ENCODE data around the gene SCN1A. TPM values are rescaled to one million over a fixed set of nuclear protein-coding genes. Genes with fewer than 3 reads are reported as not detected.

Gene SCN1A
- total RNA-seq, 1 donor from 2014 or later = 1.9 TPM

- Mint-ChIP-seq H3K36me3 (no peaks in the 10 kb centered on the region), H3K9me3 (peaks cover 9% of the 10 kb centered on the region), H3K4me3 (no peak overlapping the region), H3K27me3 (ENCODE audit: low read depth) (peaks cover 2% of the 10 kb centered on the region), H3K4me1 (peaks cover 23% of the 10 kb centered on the region), H3K27ac (no peak overlapping the region)
- no peak for TF ChIP-seq CTCF (IDR thresholded peaks at IDR 0.05; ENCODE audit: unreplicated experiment)
- no peak for DNase-seq (ENCODE audit: low spot score in 2 of 2, unreplicated experiment in 2 of 2)
Observed at GRCh38 chr2:166081852-166082251, 46.0 kb downstream of the SCN1A start.

- Mint-ChIP-seq H3K36me3 (no peaks in the 10 kb centered on the region), H3K4me1 (peaks cover 23% of the 10 kb centered on the region), H3K27ac (no peak overlapping the region), H3K4me3 (no peak overlapping the region), H3K9me3 (peaks cover 10% of the 10 kb centered on the region), H3K27me3 (ENCODE audit: low read depth) (peaks cover 3% of the 10 kb centered on the region)
- no peak for TF ChIP-seq CTCF (IDR thresholded peaks at IDR 0.05; ENCODE audit: unreplicated experiment)
- DNase-seq (ENCODE audit: low spot score in 2 of 2, unreplicated experiment in 2 of 2) = no peak
Observed at GRCh38 chr2:166081131-166081632, 46.6 kb downstream of the SCN1A start.

GRCh38 chr2:166074430-166074829 lies 53.4 kb downstream of the SCN1A start:
- DNase-seq (ENCODE audit: low spot score in 2 of 2, unreplicated experiment in 2 of 2) = no peak
- H3K9me3 Mint-ChIP-seq = peaks cover 10% of the 10 kb centered on the region
- H3K4me3 Mint-ChIP-seq = no peak overlapping the region
- no peak for TF ChIP-seq CTCF (IDR thresholded peaks at IDR 0.05; ENCODE audit: unreplicated experiment)
- no peaks in the 10 kb centered on the region for H3K36me3 Mint-ChIP-seq
- H3K4me1 Mint-ChIP-seq = peaks cover 10% of the 10 kb centered on the region
- H3K27ac Mint-ChIP-seq = no peak overlapping the region
- peaks cover 3% of the 10 kb centered on the region for H3K27me3 Mint-ChIP-seq (ENCODE audit: low read depth)

- DNase-seq (ENCODE audit: low spot score in 2 of 2, unreplicated experiment in 2 of 2) = no peak
- Mint-ChIP-seq H3K36me3 (no peaks in the 10 kb centered on the region), H3K9me3 (peaks cover 10% of the 10 kb centered on the region), H3K27ac (no peak overlapping the region), H3K27me3 (ENCODE audit: low read depth) (peaks cover 3% of the 10 kb centered on the region), H3K4me3 (no peak overlapping the region), H3K4me1 (peaks cover 7% of the 10 kb centered on the region)
- no peak for TF ChIP-seq CTCF (IDR thresholded peaks at IDR 0.05; ENCODE audit: unreplicated experiment)
Observed at GRCh38 chr2:166074011-166074410, 53.8 kb downstream of the SCN1A start.

- Mint-ChIP-seq H3K36me3 (no peaks in the 10 kb centered on the region), H3K27me3 (ENCODE audit: low read depth) (peaks cover 6% of the 10 kb centered on the region), H3K9me3 (no peaks in the 10 kb centered on the region), H3K27ac (no peak overlapping the region), H3K4me1 (peaks cover 5% of the 10 kb centered on the region), H3K4me3 (no peak overlapping the region)
- no peak for TF ChIP-seq CTCF (IDR thresholded peaks at IDR 0.05; ENCODE audit: unreplicated experiment)
- DNase-seq (ENCODE audit: low spot score in 2 of 2, unreplicated experiment in 2 of 2) = no peak
Observed at GRCh38 chr2:166070231-166070630, 57.6 kb downstream of the SCN1A start.

- H3K9me3 Mint-ChIP-seq = no peaks in the 10 kb centered on the region
- H3K27me3 Mint-ChIP-seq (ENCODE audit: low read depth) = peaks cover 14% of the 10 kb centered on the region
- DNase-seq (ENCODE audit: low spot score in 2 of 2, unreplicated experiment in 2 of 2) = no peak
- H3K36me3 Mint-ChIP-seq = no peaks in the 10 kb centered on the region
- no peak overlapping the region for H3K4me3 Mint-ChIP-seq
- no peak for TF ChIP-seq CTCF (IDR thresholded peaks at IDR 0.05; ENCODE audit: unreplicated experiment)
- peaks cover 5% of the 10 kb centered on the region for H3K4me1 Mint-ChIP-seq
- no peak overlapping the region for H3K27ac Mint-ChIP-seq
Observed at GRCh38 chr2:166068981-166069380, 58.8 kb downstream of the SCN1A start.

Measured in mesothelial cell of epicardium (in vitro differentiated cells).